NCI-H128 (cell line): ENCODE data around the gene GATB.
"Not testable (repeated sequence)": the region's sequence is repeated elsewhere in the genome, so short reads cannot be mapped to it uniquely, and the experiment has no call there.

ENCODE experiments used
- DNase-seq: peaks from one replicate; lab custom pipeline; 2025; ENCODE audit not compliant: unreplicated experiment; lab: John Stamatoyannopoulos, UW

The GATB gene

DNA sequence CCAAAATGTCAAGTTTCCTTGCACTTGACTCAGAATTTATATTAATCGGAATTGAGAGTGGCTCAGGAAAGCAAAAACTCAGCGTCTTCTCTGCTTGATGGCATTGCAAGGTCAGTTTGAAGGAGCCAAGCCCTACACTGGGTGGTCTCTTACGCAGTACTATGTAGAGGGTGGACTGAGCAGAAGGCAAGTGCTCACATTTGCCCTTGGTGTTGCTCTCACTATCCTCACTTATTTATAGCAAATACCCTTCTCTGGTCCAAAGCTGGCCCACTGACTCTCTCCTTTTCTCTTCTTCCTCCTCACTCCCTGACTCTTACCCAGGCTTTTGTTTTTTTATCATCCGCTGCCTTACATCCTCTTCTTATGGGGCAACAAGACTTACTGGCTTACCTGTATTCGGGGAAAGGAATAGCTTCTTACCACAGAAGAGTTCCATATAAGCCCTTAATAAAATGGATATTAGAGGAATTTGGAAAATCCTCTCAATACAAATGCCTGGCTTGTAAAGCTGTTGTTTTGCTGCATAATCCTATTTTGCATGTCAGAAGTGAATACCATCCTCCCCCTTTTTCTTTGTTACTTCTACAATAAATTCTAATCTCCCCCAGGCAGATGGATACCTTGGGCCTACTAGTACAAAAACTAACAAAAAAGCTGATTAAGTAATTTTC is 24.8 kb upstream of the GATB start:
- no peak for DNase-seq

DNA sequence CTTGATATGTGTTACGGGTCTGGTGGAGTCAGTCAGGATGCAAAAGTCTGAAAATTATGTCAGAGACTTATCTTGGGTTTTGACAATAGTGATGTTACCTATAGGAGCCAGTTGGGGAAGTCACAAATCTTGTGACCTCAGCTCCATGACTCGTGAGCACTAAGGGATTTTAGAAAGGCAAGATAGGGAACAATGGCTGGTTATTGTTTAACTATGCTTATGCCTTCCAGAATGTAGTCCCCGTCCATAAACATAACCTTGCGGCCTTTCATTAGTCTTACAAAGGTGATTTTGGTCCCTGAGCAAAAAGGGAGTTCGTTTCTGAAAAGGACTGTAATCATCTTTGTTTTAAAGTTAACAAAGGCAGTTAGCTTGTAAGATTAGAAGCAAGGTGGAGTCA is 23.9 kb upstream of the GATB start:
- no peak for DNase-seq

DNA sequence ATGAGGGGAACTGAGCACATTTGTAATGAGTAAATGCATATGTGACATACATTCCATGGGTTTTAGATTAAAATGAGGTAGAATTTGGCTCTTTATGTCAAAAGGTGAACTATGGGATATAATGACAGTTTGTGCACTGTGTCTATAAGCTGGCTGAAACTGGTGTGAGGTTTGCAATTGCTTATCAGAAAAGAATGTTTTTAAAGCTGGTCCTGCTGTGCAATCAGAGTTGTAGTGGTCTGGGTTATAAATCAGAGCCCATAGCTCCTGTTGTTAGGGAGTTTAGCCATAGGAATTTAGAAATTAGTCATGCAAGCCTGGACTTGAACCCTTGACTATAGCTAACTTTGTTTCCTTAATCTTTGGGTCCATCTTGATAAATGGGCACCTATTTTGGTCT is 23.1 kb upstream of the GATB start:
- no peak for DNase-seq

DNA sequence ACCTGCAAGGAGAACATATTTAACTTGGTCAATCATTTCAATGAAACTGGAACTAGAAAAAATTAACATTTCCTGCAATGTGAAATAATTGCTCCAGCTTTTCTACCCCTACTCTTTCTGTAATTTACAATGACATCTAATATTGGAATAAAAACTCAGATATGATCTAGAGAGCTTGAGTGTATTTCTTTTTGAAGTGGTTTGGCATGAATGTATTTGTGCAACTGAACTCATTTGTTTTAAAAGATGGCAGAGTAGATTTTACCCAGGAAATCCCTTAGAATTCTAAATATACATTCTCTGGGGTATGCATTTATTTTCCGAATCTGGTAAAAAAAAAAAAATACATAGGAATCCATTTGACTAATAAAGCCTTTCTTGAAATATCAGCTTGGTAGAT is 21.5 kb upstream of the GATB start:
- DNase-seq: no peak

DNA sequence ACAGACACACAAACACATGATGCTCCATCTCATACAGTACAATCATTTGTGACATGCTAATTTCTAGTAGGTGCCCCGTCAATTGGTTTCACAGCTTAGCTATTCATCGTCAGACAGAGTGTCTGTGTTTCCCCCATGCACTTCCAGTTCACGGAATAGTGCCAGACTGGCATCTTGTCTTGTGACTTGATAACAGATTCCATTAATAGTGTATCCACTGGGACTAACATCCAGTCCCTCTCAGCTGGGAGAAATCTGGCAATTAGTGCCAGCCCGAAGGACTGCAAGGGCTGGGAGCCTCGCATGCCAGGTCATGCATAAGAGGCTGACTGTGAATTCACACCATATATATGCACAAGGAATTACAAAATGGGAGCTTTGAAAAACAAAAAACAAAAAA is 20.2 kb upstream of the GATB start:
- no peak for DNase-seq

DNA sequence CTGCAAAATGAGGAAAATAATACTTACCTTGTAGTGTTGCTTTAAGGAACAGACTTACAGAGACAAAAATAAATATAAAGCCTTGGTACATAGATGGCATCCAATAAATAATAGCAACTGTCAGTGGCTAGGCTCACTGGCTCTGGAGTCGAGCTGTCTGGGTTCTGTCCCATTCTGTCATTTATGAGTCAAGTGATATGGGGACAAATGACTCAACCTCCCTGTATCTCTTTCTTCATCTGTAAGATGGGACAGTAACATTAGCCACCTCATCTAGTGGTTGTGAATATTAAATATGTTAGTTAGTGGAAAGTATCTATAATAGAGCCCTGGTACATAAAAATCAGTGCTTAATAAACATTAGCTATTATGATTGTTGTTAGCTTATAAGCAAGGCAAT is 16.7 kb upstream of the GATB start:
- DNase-seq: no peak

DNA sequence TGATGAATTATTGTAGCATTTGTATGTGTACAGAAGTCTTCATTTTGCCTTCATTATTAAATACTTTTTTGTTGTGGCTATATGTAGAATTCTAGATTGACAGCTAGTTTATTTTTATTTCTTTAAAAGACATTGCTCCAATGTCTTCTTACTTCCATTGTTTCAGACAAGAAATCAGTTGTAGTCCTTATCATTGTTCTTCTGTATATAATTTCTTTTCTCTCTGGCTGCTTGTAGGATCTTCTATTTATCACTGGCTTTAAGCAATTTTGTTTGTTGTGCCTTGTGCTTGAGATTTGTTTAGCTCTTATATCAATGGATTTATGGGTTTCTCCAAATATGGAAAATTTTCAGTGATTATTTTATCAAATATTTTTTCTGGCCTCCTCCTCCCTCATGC is 13.5 kb upstream of the GATB start:
- no peak for DNase-seq

DNA sequence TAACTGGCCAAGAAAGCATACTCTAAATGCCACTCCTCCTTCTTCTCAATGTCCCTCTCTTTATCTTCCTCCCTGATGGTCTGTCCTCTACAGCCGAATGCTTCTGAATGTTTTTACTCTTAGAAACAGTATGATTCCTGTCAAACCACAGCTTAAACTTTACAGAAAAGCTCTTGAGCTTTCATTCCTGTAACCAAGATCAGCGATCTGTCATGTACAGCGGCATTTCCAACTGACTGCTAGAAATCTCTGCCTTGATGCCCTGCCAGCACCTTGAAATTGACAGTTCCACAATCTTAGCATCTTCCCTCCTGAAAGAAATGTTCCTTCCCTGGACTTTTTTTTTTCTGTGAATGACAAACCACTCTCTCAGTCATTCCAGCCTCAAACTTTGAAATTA is 11.5 kb upstream of the GATB start:
- DNase-seq: no peak

DNA sequence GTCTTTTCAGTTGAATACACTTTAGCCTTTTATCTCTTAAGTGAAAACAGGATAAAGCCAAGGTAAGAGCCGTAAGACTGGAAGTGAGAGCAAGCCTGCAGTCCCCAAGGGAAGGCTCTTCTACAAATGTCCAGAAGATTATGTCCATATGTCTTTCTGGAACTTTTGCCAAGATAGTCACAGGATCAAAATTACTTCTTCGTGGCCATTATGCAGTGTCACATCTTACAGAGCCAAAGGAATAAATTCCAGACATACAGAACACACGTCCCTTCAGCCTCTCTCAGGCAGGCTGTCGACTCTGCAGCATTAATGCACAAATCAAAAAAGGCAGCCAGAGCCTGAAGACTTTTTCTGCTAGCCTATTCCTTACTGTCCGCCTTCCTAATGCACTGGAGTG is 10.9 kb upstream of the GATB start:
- DNase-seq: no peak

DNA sequence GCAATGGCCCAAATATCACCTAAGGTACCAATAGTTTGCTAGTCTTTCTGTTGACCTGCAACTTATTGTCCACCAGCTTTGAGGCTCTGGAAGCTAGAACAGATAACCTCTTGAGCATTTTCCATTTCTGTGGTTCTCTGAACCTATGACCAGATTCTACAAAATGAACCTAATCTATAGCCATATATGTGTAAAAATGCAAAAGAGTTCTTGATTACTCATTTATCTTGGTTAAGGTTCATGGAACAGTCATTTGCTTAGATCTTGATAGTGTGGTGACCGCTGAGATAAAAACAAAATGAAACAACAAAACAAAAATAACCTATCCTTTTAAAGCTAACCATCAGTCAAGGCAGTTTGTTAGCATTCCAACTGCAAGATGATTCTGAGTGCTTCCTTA is 9.3 kb upstream of the GATB start:
- no peak for DNase-seq

DNA sequence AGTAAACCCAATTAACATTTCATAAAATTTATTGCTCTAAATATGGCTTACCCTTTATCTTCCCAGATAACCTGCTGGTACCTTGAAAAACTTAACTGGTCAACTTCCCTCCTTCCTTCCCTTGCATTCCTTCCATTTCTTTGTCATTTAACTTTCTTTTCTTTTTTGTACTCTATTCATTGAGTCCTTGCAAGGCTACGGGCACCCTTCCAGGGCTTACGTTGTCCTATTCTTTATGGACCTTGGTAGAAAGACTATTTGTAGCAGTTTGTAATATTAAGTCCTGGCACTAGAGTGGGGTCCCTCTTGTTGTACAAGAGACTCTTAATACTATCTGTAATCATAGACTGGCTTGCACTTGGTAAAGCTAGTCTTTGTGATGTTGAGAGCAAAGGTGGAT is 8.0 kb upstream of the GATB start:
- no peak for DNase-seq

DNA sequence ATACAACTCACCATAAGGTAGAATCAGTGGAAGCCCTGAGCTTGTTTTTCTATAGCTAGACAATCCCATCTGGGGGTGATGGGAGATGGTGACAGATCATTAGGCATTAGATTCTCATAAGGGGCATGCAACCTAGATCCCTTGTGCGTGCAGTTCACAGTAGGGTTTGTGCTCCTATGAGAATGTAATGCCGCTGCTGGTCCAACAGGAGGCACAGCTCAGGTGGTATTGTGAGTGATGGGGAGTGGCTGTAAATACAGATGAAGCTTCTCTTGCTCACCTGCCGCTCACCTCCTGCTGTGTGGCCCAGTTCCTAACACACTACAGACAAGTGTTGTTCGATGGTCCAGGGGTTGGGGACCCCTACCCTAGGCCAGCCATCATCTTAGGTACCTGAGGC is 5.9 kb upstream of the GATB start:
- no peak for DNase-seq

DNA sequence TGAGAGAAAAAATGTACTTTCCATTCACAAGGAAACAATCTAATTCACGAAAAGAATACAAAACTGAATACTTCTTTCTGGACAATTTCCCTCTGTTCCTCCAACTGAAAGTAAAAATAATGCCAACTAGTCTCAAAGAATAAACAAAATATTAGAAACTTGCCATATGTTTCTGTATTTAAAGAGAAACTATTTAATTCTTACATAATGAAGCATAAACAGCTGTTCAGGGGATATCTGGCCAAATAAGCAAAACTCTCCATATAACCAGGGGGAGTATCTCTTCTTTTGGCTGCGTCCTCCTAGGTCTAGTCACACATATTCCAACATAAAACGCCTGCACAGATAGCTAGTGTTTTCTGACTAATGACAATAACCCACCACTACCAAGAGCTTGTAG is 805 bp downstream of the GATB start:
- no peak for DNase-seq

DNA sequence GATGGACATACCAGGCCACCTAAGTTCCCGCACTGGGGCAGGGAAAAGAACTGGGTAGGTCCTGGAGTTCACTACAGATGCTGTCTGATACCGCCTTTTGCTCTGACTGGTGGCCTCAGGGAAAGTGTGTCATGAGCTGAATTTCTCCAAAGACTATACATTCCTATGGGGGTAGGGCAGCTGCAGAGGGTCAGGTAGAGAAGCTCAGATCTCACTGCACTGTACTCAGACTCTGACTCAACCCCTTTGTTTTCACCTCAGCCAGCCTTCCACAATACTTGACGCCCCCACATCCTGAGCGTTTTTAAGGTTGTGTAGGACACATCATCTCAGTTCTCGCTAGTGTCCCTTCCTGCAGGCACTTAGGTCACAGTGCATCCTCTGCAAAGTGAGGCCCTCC is 7.8 kb downstream of the GATB start:
- DNase-seq: no peak

DNA sequence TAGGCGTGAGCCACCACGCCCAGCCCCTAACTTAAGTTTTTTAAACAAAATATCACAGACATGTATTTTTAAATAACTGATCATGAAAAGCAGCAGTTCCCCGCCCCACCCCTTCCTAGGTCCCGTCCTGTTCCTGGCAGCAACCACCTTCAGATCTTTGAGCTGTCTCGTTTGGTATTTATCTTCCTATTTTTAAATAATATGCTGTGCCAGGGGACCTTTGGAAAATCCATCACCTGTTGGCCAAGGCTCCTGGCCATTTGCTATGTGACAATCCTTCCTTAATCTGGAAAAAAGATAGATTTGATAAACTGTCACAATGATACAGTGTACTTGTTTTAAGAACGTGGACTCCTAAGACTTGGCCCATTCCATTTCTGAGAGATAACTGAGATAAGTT is 10.7 kb downstream of the GATB start:
- DNase-seq: no peak

DNA sequence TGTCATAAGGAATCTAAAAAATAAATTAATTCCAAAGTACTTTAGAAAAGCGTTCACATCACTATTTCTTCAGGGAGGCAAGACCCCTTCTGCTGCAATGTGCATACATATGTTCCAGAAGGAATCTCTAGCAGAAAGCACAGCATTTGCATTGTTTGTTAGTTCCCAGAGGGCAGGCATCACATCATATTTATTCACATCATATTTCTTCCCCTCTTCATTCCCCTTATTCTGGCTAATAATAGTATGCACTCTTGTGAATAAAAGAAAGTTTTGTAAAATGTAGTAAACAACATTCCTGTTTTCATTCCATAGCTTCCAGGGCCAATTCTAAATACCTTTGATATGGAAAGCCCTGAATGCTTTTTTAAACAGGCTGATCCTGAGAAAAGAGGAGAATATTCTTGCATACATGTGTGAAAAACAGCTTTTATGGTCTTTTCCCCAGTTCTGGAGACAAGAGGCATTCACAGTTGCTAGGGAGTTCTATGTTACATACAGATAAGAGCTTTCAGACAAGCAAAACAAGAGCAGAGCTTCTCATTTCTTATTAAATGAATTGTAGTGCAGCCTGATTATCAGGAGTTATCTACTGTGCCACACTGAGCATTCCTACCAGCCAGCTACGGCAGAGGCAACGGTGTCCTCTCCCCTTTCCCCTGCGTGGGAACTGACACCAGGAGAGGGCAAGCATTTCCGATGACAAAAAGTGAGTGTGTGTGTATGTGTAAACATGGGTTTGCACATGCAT is 15.2 kb downstream of the GATB start:
- no peak for DNase-seq

DNA sequence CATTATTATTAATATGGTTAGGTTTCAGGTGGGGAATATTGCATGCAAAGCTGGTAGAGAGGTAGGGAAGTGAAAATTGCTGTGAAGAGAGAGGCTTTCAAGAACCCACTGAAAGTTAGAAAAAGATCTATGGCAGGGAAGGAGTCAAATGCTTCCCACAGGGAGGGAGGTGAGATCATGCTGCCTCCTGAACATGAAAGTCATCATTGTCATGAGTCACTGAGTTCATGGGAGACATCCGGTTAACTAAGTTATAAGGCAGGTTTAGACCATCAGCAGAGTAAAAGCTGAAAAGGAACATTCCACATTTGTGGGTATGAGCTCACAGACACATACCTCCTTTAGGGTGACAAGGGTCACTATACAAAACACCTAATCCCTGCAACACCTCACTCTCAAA is 16.2 kb downstream of the GATB start:
- no peak for DNase-seq

DNA sequence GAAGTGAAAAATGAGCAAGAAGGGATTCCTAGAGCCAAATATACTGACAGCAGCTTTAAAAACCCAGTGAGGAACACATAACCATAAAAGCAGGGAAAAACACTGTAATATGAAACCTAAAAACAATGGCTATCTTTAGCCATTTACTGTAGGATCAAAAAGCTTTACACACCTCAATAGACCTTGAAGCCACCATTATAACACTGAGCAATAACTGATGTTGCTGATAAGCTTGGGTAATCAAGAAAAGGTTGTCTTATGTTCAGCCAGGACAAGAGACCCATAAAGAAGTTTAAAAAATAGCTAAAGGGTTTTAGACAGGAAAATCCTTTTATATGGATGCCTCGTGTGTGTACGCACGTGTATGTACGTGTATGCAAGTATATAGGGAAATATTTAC is 16.9 kb downstream of the GATB start:
- no peak for DNase-seq

DNA sequence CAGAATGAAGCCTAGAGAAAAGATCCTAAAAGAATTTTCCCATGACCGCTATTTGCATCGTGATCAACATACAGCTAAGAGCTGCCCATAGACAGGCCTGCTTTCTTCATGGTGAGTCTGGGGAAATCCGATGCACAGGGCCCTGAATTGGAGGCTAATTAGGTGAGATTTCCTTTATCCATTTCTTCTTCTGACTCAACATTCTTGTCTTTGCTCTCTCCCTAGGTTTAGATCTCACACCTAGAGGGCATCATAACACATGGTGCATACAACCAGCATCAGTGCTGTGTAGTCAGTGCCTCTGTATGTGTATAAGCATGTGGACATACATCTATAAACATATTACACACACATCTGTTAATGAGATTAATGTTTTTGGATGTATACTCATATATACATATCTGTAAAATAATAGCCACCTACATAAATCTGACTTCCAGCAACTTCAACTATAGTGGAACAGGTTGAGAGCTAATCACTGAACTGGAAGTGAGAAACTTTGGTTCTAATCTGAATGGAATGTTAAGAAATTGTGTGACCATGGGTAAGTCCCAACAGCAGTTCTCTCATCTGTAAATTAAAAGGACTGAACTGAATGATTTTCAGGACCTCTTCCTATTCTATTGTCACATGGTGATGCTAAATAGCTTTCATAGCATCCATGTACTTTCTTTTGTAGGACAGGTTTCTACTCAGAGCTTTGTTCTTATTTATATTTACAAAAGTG is 17.5 kb downstream of the GATB start:
- DNase-seq: no peak

DNA sequence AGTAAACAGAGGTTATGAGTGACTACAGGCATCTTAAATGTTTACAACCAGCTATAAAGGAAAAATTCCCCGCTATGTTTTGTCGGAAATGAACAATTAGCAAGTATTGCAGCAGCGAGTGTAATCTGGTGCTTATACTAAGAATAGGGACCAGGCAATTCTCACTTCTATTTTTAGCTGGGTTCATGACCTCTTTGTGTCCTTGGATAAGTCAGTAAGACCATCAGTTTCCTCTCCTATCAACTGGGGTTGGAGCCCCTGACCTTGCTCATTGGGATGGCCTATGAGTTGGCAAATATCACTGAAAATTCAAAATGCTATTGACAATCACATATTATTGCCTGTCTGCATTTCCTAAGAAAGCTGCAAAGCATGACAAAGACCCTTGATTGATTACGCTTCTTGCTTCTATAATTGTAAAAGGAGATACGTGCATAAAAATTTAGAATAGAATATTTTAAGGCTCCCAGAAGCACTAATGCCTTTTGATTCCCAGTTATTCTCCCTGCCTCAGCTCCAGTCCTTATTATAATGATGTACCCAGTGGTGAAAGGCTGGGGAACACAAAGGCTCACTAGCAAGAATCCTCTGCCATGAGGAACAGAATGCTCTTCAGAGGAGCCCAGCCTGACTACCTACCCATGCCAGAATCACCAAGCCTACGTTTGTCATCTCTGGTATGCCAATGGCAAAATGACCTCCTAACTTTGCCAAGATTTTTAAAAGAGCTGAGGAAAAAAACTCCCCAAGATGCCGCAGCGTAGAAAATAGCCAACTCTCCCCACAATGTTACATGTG is 21.9 kb downstream of the GATB start:
- no peak for DNase-seq

DNA sequence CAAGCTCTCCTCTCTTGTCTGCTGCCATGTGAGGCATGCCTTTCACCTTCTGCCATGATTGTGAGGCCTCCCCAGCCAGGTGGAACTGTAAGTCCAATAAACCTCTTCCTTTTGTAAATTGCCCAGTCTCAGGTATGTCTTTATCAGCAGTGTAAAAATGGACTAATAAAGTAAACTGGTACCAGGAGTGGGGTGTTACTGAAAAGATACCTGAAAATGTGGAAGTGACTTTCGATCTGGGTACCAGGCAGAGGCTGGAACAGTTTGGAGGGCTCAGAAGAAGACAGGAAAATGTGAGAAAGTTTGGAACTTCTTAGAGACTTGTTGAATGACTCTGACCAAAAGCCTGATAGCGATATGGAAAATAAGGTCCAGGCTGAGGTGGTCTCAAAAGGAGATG is 24.0 kb downstream of the GATB start:
- DNase-seq: not testable (repeated sequence)

DNA sequence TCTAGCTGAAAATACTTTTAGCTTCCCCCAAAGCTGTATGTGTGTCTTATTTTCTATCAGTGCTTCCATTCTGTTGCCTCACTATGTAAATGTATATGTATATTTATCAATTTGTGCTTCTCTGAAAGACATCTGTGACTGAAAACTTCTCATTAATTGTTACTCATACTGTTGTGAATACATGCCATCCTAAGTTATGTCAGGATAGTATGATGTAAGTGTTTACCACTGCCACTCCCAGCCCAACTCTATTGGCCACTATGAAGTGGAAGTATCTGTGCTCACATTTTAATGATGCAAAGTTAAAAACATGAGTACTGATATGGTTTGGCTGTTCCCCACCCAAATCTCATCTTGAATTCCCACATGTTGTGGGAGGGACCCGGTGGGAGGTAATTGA is 24.4 kb downstream of the GATB start:
- no peak for DNase-seq
